Endodermal cell (in vitro differentiated cells): ENCODE data around the gene IFNA17. TPM values are rescaled to one million over a fixed set of nuclear protein-coding genes. Genes with fewer than 3 reads are reported as not detected.

Experiments
- DNase-seq: peaks from one replicate; pipeline ENCODE4 v3.0.0-alpha.2; 2017
- H3K27ac ChIP-seq: 2 replicates; pipeline ENCODE4 v1.5.1; 2013; ENCODE audit warnings: mild to moderate bottlenecking, low read depth, low read length, moderate library complexity
- H3K27me3 ChIP-seq: 2 replicates; pipeline ENCODE4 v1.6.1; 2013; ENCODE audit warnings: mild to moderate bottlenecking, low read length, moderate library complexity; ENCODE audit not compliant: insufficient read depth, control insufficient read depth, poor library complexity, severe bottlenecking
- H3K36me3 ChIP-seq: 2 replicates; pipeline ENCODE4 v1.7.0; 2013; ENCODE audit warnings: mild to moderate bottlenecking, low read length, moderate library complexity; ENCODE audit not compliant: control insufficient read depth, insufficient read depth
- H3K4me1 ChIP-seq: one replicate; pipeline ENCODE4 v1.7.0; 2013; ENCODE audit warnings: low read length; ENCODE audit not compliant: control insufficient read depth, insufficient read depth
- H3K4me3 ChIP-seq: 2 replicates; pipeline ENCODE4 v1.5.1; 2013; ENCODE audit warnings: mild to moderate bottlenecking, low read length, moderate library complexity
- H3K9ac ChIP-seq: 2 replicates; pipeline ENCODE4 v1.6.1; 2013; ENCODE audit warnings: mild to moderate bottlenecking, low read length, moderate library complexity; ENCODE audit not compliant: poor library complexity, severe bottlenecking; ENCODE audit errors: extremely low read depth
- H3K9me3 ChIP-seq: 2 replicates; pipeline ENCODE4 v1.6.1; 2013; ENCODE audit warnings: mild to moderate bottlenecking, low read length, moderate library complexity; ENCODE audit not compliant: control insufficient read depth
- H3K27ac Mint-ChIP-seq: 2 replicates; pipeline ENCODE4 v1.8.0; 2020; ENCODE audit warnings: mixed read lengths
- H3K27me3 Mint-ChIP-seq: 2 replicates; pipeline ENCODE4 v1.8.0; 2021; ENCODE audit warnings: mild to moderate bottlenecking, mixed read lengths; ENCODE audit not compliant: insufficient read depth
- H3K36me3 Mint-ChIP-seq: 2 replicates; pipeline ENCODE4 v1.8.0; 2020; ENCODE audit warnings: low read depth, mixed read lengths
- H3K4me1 Mint-ChIP-seq: 2 replicates; pipeline ENCODE4 v1.8.0; 2020; ENCODE audit warnings: mixed read lengths
- H3K4me3 Mint-ChIP-seq: 2 replicates; pipeline ENCODE4 v1.8.0; 2020; ENCODE audit warnings: mild to moderate bottlenecking, moderate library complexity, mixed read lengths
- H3K9me3 Mint-ChIP-seq: 2 replicates; pipeline ENCODE4 v1.8.0; 2020; ENCODE audit warnings: mild to moderate bottlenecking, mixed read lengths
- WGBS, 2 experiments: methylation state at CpG; one replicate each; pipeline versions ENCODE4 v1.1.5 to v1.1.7; 2013; ENCODE audit warnings: missing lambda C conversion rate in 2 of 2, mixed read lengths in 1 of 2; ENCODE audit not compliant: insufficient coverage in 1 of 2, insufficient read length in 1 of 2; 5-methylcytosine and 5-hydroxymethylcytosine counted together
- total RNA-seq, 2 donors: library from RNA; stranded (reverse); fragmentation: NEBNext Ultra II Directional in 1 of 2; extraction: Animal tissue kit (Norgen Biotek cat#: 25700) in 1 of 2; gene quantifications; 2 replicates in 1 of 2; 3 replicates in 1 of 2; pipeline ENCODE4 v1.2.1, GENCODE V29; 2021
- TF ChIP-seq, protein P1 (sequence below): fragments of 200-600 bp; sonication (generic); conservative IDR thresholded peaks from 2 replicates; pipeline ENCODE4 v1.5.0; 2021; ENCODE audit warnings: antibody characterized with exemption, mild to moderate bottlenecking

IFNA17 gene
- total RNA-seq, 2 donors from 2014 or later = not detected

DNA sequence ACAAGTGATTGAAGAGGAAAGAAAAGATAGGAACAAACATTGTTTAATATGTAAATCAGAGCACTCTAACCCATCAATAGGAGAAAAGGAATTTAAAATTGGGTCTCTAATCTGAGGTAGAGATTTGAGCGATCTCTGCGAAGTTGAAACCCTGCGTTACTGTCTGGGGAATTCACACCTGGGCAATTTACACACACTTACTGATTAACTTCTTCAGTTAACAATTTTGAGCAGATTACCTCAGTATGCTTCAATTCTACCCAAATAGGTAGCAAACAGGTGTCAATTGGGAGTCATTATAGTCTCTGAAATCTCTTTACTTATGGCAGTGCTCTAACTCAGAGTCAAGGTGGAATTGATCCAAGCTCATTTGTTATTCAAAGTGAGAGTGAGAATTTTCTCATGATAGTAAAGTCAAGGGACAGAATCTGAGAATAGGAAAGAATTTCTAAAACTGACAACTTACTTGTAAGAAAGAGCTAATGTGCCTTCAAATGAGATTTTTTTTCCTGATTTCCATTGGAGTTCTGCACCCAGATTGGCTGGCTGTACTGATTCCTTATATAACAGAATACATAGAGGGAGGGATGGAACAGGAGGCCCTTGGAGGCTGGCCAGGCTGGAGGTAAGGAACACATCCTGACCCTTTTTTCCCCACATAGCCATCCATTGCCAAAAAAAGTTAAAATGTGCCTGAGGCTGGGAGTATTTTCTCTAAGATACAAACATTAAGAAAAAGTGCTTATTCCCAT is 38.9 kb upstream of the IFNA17 start:
- no peak overlapping the region for H3K4me3 Mint-ChIP-seq
- peaks cover 100% of the 10 kb centered on the region for H3K27me3 ChIP-seq

DNA sequence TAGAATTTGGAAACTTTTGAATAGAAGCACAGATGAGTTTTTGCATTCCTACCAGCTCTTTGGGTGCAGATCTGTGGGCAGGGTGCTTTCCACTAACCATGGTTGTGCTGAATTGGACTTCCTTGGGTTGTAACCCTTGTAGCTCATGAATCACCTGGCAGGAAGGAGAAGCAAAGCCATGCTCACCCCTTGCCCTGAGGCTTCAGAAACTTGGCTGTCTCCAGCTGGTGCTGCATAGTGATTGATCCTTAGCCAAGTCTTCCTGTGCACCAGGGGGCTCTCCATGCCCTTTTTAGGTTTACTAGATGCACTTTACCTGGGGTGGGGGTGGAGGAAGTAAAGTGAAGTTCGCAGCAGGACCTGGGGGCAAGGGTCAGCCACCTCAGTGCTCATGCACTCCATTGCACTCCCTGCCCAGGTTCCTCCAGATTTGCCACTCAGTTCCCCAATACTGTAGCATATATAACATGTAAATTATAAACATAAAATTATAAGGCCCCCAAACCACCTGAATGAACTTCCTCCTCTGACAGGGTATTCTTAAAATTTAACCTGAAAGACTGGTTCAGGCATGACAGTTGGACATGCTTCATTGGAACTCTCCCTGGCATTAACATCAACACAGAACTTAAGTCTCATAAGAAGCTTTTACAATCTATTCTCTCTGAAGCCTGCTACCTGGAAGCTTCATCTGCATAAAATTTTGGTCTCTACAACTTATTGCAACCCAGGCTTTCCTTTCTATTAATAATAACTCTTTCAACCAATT is 37.6 kb upstream of the IFNA17 start:
- H3K27ac ChIP-seq = no peak overlapping the region
- TF ChIP-seq, protein P1, sequence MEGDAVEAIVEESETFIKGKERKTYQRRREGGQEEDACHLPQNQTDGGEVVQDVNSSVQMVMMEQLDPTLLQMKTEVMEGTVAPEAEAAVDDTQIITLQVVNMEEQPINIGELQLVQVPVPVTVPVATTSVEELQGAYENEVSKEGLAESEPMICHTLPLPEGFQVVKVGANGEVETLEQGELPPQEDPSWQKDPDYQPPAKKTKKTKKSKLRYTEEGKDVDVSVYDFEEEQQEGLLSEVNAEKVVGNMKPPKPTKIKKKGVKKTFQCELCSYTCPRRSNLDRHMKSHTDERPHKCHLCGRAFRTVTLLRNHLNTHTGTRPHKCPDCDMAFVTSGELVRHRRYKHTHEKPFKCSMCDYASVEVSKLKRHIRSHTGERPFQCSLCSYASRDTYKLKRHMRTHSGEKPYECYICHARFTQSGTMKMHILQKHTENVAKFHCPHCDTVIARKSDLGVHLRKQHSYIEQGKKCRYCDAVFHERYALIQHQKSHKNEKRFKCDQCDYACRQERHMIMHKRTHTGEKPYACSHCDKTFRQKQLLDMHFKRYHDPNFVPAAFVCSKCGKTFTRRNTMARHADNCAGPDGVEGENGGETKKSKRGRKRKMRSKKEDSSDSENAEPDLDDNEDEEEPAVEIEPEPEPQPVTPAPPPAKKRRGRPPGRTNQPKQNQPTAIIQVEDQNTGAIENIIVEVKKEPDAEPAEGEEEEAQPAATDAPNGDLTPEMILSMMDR = peak; percentile 19
- no peak overlapping the region for H3K9ac ChIP-seq
- H3K36me3 ChIP-seq = no peaks in the 10 kb centered on the region
- H3K4me1 Mint-ChIP-seq = peaks cover 9% of the 10 kb centered on the region
- no peak for DNase-seq
- no peak overlapping the region for H3K27ac Mint-ChIP-seq
- peaks cover 6% of the 10 kb centered on the region for H3K9me3 ChIP-seq
- no peak overlapping the region for H3K4me3 ChIP-seq
- peaks cover 100% of the 10 kb centered on the region for H3K27me3 ChIP-seq
- no peak overlapping the region for H3K4me3 Mint-ChIP-seq
- H3K27me3 Mint-ChIP-seq = peaks cover 99% of the 10 kb centered on the region
- WGBS, 2 experiments = 40% methylated on average over 1 of the region's 1 CpG; no CpG with 5 or more reads in 1 of the 2 experiments
- no peaks in the 10 kb centered on the region for H3K4me1 ChIP-seq
- H3K36me3 Mint-ChIP-seq = no peaks in the 10 kb centered on the region
- peaks cover 4% of the 10 kb centered on the region for H3K9me3 Mint-ChIP-seq

More for the DNA sequence above, 38.9 kb upstream of the IFNA17 start:
- H3K4me1 Mint-ChIP-seq = peaks cover 9% of the 10 kb centered on the region
- H3K9me3 Mint-ChIP-seq = peaks cover 13% of the 10 kb centered on the region
- no peaks in the 10 kb centered on the region for H3K36me3 ChIP-seq
- H3K4me1 ChIP-seq = no peaks in the 10 kb centered on the region
- TF ChIP-seq, protein P1 = no peak
- H3K36me3 Mint-ChIP-seq = no peaks in the 10 kb centered on the region
- H3K9me3 ChIP-seq = peaks cover 6% of the 10 kb centered on the region
- no peak overlapping the region for H3K27ac Mint-ChIP-seq
- H3K9ac ChIP-seq = no peak overlapping the region
- peaks cover 99% of the 10 kb centered on the region for H3K27me3 Mint-ChIP-seq
- no peak overlapping the region for H3K4me3 ChIP-seq
- WGBS, 2 experiments = 2% methylated on average over 3 of the region's 3 CpGs; no CpG with 5 or more reads in 1 of the 2 experiments
- H3K27ac ChIP-seq = no peak overlapping the region
- no peak for DNase-seq

DNA sequence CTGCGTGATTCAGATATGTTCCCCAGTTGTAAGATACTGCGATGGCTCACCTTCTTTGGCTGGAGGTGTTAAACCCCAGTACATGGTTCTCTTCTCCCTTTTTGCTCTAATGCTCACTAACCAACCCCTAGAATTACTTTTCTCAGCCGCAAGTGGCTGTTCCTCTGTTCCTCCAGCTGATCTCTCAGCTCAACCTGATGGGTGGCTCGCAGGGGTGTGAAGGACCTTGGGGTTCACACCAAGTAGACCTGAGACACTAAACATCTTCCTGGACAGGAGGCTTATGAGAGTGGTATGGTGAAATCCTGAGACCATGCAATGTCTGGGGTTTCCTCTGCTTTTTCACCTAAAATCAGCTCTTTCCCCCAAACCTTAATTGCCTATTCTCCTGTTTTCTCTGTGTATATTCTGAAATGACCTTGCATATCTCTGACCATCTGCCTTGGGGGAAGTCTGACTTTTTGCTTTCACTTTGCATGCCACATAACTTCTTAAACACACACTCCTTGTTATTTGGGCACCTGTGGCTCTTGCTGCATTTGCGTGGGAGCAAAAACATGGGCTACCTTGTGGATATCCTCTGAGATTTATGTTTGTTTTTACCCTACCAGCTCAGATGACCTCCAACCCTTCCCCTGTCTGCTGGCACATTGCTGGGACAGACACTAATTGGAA is 27.7 kb upstream of the IFNA17 start:
- Mint-ChIP-seq H3K9me3 (peaks cover 15% of the 10 kb centered on the region), H3K27ac (no peak overlapping the region), H3K4me3 (no peak overlapping the region), H3K36me3 (no peaks in the 10 kb centered on the region), H3K4me1 (no peaks in the 10 kb centered on the region), H3K27me3 (peaks cover 93% of the 10 kb centered on the region)
- H3K36me3 ChIP-seq = no peaks in the 10 kb centered on the region
- 82 to 86% methylated on average over 3 to 5 of the region's 5 CpGs for WGBS, 2 experiments
- H3K27ac ChIP-seq = no peak overlapping the region
- H3K27me3 ChIP-seq = peaks cover 99% of the 10 kb centered on the region
- H3K4me1 ChIP-seq = no peaks in the 10 kb centered on the region
- TF ChIP-seq, protein P1 = no peak
- H3K9ac ChIP-seq = no peak overlapping the region
- no peak overlapping the region for H3K4me3 ChIP-seq
- peaks cover 27% of the 10 kb centered on the region for H3K9me3 ChIP-seq
- no peak for DNase-seq
